Fibroblast of gingiva (primary cell): Measurements from ENCODE around the gene UGT1A3.
"Not testable (repeated sequence)": the region's sequence is repeated elsewhere in the genome, so short reads cannot be mapped to it uniquely, and the experiment has no call there.

ENCODE experiments used
- DNase-seq: peaks from one replicate; pipeline ENCODE4 v3.0.0-alpha.2; 2011; ENCODE audit warnings: low read depth

UGT1A3 gene

GRCh38 chr2:233707940-233708644 is 20.8 kb upstream of the UGT1A3 start:
- no peak for DNase-seq

- no peak for DNase-seq
Measured at GRCh38 chr2:233708942-233709341, 19.9 kb upstream of the UGT1A3 start.

GRCh38 chr2:233711312-233712008 is 17.4 kb upstream of the UGT1A3 start:
- peak; percentile 68 for DNase-seq

- no peak for DNase-seq
Measured at GRCh38 chr2:233712611-233713261, 16.1 kb upstream of the UGT1A3 start, which contains the start of gene UGT1A5. TSS of gene UGT1A5 (plus strand) at chr2:233712907. CDS start at chr2:233712992, 85 bp downstream.

- no peak for DNase-seq
Measured at GRCh38 chr2:233713262-233713615, 15.6 kb upstream of the UGT1A3 start.

- no peak for DNase-seq
Measured at GRCh38 chr2:233714121-233714520, 14.7 kb upstream of the UGT1A3 start.

GRCh38 chr2:233718552-233718951 is 10.3 kb upstream of the UGT1A3 start, which contains the start of gene UGT1A4:
TSS of gene UGT1A4 (plus strand) at chr2:233718736. CDS start at chr2:233718821, 85 bp downstream.
- DNase-seq = no peak

- not testable (repeated sequence) for DNase-seq
Measured at GRCh38 chr2:233736868-233737653, 8.2 kb downstream of the UGT1A3 start.

- no peak for DNase-seq
Measured at GRCh38 chr2:233740870-233741269, 12.0 kb downstream of the UGT1A3 start.

- no peak for DNase-seq
Measured at GRCh38 chr2:233743464-233744259, 14.8 kb downstream of the UGT1A3 start.

- DNase-seq = no peak
Measured at GRCh38 chr2:233745073-233745755, 16.4 kb downstream of the UGT1A3 start.

GRCh38 chr2:233745838-233746237 is 17.0 kb downstream of the UGT1A3 start:
- not testable (repeated sequence) for DNase-seq

GRCh38 chr2:233746475-233747282 is 17.8 kb downstream of the UGT1A3 start:
- DNase-seq = no peak

GRCh38 chr2:233747283-233747544 is 18.4 kb downstream of the UGT1A3 start:
- DNase-seq = no peak

- DNase-seq = not testable (repeated sequence)
Measured at GRCh38 chr2:233750689-233751088, 21.8 kb downstream of the UGT1A3 start.

- not testable (repeated sequence) for DNase-seq
Measured at GRCh38 chr2:233751212-233752009, 22.6 kb downstream of the UGT1A3 start.

GRCh38 chr2:233754872-233755611 is 26.2 kb downstream of the UGT1A3 start:
- no peak for DNase-seq

GRCh38 chr2:233756429-233757081 is 27.7 kb downstream of the UGT1A3 start:
- no peak for DNase-seq
